AG08396 (cell line): Measurements from ENCODE around the gene STARD13.
"Not testable (repeated sequence)": the region's sequence is repeated elsewhere in the genome, so short reads cannot be mapped to it uniquely, and the experiment has no call there.

Experiments
- DNase-seq: peaks from one replicate; pipeline ENCODE4 v3.0.0; 2012; ENCODE audit warnings: low spot score, mixed read lengths

Gene STARD13

GRCh38 chr13:33175991-33176390 is 109.6 kb downstream of the STARD13 start:
- DNase-seq, result no peak

GRCh38 chr13:33174931-33175330 is 110.6 kb downstream of the STARD13 start:
- DNase-seq, result peak; percentile 14

DNA sequence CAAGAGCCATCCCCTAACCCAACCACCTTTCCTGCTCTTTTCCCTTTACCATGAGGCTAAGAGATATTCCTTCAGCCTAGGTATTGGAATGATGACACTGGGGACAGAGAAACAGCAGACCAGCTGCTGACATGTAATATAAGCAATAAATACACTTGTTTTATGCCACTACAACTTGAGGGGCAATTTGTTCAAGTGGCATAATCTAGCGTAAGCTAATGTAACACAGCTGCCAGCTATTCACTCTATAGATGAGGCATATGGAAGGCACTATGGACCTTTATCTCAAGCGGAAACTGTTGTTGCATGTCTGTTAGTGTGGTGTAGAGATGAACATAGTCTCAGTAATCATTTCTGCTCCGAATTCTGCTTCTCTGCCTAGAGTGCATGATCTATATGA is 111.1 kb downstream of the STARD13 start:
- DNase-seq, result no peak

GRCh38 chr13:33172911-33173310 is 112.6 kb downstream of the STARD13 start:
- no peak for DNase-seq

- DNase-seq, result no peak
These were observed 113.2 kb downstream of the STARD13 start for GRCh38 chr13:33172400-33172799.

DNA sequence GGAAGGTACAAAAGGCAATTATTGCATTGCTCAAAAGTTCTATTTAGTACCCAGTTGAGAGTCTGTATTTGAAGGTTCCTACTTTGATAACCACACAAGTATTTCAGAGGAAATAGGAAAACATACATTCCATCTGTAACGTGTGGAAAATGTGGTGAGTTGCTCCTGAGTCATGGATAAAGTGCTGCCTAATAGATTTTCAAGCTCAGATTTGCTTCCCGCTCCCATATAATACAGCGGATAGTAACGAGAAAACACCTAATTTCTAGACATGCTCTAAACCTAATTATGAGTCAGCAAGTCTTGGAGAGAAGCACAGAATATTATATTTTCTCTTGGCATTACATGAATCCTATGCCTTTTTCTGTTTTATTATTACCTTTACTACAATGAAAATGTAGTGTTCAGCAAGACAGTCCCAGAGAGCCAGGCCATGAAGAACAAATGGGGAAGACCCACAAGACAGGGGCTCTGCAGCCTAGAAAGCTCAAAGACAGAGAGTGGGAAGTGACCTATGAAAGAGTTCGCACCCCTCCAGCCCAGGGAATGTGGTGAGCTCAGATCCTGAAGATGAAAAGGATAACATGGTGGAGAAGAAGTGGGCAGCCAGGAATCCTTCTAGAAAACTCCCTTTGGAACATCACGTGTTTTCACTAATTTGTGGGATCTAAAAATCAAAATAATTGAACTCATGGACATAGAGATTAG is 116.1 kb downstream of the STARD13 start:
- peak; percentile 32 for DNase-seq

- no peak for DNase-seq
These were observed 117.1 kb downstream of the STARD13 start for GRCh38 chr13:33168321-33168960.

DNA sequence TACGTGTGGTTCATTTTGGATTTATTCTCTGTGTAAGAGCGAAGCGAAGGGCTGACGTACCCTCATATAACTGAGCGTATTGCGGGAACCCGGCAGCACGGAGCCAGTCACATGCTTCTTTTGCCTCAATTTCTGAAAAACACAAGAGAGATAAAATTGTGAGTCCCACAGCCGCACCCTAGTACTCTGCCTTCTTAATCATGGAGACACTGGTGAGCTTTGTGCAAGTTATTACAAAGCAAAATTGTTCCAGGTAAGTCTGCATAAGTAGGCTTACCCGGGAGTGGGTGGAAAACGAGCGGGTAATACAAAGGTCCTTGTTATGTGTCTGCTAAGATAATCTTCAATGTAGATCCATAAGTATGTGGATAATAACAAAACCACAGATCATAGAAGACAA is 118.1 kb downstream of the STARD13 start:
- no peak for DNase-seq

GRCh38 chr13:33165787-33166186 is 119.8 kb downstream of the STARD13 start:
- DNase-seq, result no peak

GRCh38 chr13:33164331-33164730 is 121.2 kb downstream of the STARD13 start:
- no peak for DNase-seq

DNA sequence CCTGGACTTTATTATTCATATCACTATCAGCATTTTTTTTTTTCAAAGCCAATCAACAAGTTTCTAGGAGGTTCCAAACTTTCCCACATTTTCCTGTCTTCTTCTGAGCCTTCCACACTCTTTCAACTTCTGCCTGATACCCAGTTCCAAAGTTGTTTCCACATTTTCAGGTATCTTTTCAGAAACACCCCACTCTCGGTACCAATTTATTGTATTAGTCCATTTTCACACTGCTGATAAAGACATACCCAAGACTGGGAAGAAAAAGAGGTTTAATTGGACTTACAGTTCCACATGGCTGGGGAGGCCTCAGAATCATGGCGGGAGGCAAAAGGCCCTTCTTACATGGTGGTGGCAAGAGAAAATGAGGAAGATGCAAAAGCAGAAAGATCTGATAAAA is 122.8 kb downstream of the STARD13 start:
- not testable (repeated sequence) for DNase-seq

DNA sequence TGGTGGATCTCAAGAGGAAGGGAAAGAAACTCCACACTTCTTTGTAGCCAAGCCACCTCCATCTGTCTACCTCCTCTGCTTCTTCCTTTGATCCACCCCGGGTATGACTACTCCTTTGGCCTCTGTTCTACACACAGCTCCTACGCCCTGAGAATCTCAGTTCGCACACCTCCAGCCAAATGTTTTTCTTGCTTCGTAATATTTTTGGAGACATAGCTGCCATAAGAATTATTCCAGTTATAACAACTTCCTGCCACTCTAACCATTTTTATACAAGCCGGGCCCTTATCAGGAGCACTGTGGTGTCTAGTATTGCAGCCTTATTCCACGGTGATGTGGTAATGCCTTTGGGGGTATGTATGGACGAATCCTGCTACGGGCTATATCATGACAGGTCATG is 126.7 kb downstream of the STARD13 start:
- no peak for DNase-seq

GRCh38 chr13:33158271-33158670 is 127.3 kb downstream of the STARD13 start:
- DNase-seq, result no peak

- DNase-seq, result no peak
These were observed 130.6 kb downstream of the STARD13 start for GRCh38 chr13:33154911-33155310.

- DNase-seq, result no peak
These were observed 131.8 kb downstream of the STARD13 start for GRCh38 chr13:33153421-33154404.

GRCh38 chr13:33152389-33152788 is 133.2 kb downstream of the STARD13 start:
- DNase-seq, result no peak

GRCh38 chr13:33150662-33151061 is 134.9 kb downstream of the STARD13 start:
- no peak for DNase-seq

DNA sequence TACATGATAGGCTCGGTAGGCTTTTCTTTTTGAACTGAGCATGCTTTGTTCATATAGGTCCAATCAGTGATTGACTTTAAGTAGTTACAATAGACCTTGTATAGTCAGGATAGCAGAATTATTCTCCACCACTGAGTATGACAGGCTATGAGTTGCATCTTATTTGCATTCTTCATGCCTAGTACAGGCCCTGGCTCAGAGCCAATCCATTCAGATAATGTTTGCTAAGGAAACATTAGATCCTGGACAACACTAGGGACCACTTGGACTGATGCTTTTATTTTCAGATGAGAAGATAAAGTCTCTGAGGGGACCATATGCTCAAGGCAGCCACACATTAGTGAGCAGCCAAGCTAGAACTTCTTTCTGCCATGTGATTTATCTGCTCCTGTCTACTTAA is 135.4 kb downstream of the STARD13 start:
- DNase-seq, result no peak

- DNase-seq, result no peak
These were observed 137.7 kb downstream of the STARD13 start for GRCh38 chr13:33147832-33148231.

DNA sequence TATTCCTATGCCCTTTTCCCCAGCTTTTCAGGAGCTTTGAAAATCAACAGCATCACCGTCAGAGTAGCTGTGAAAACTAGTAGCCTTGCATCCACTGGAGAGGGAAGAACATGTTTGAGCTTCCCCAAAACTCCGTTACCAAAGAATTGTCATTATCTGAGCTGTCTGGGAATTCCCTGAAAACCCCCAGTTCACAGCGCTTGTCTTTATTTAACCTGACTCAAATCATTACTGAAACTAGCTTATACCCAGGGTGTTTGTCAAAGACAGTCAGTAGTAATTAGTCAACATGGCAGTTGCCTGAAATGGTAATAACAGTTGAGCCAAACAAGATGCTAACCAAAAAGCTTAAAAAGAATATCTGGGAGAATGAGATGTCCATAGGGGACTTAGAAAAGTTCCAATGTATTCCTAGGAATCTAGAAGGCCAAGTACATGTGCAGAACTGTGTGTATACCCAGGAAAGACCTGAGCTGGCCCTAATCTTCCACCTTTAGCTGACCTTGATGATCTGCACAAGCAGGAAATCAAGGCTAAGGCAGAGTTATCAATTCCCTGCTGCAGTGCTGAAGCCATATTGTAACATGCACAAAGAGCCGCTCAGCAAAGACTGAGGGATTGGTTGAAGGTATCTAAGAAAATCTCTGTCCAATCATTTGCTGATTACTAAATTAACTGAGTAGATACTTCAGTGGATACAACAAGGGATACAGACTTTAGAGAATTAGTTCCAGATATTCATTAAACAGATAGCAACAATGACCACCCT is 138.5 kb downstream of the STARD13 start:
- no peak for DNase-seq

GRCh38 chr13:33145667-33146066 is 139.9 kb downstream of the STARD13 start:
- DNase-seq, result no peak

GRCh38 chr13:33144358-33144784 is 141.2 kb downstream of the STARD13 start:
- DNase-seq, result no peak
